ENCODE data around the gene DHRSX.
"Not testable (repeated sequence)": the region's sequence is repeated elsewhere in the genome, so short reads cannot be mapped to it uniquely, and the experiment has no call there.

The DHRSX gene

DNA sequence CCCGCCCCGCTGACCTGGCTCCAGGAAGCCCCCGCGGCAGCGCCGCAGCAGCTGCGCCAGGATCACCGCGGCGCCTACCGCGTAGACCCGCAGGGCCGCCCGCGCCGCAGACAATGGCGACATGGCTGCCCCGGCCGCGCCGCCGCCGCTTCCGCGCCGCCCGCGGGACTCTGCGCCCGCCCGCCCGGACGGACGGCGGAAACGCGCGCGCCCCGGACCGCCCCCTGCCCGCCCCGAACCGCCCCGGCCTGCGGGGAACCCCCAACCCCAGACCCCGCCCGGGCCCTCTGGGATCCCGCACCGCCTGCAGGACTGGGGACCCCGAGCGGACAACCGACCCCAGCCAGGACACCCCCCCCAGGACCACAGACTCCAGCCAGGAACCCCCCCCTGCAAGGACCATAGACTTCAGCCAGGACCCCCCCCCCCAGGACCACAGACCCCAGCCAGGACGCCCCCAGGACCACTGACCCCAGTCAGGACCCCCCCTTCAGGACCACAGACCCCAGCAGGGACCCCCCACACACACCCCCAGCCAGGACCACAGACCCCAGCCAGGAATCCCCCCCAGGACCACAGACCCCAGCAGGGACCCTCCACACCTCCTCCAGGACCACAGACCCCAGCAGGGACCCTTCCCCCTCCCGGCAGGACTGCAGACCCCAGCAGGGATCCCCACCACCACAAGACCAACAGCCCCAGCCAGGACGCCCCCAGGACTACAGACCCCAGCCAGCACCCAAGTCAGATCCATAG lies at the start of gene DHRSX, which contains the start of gene ZBED1:
TSS of gene DHRSX (minus strand) at position 174 of the 756 bp plus-strand sequence. CDS start at position 123, 51 bp downstream.
TSS of gene ZBED1 (minus strand) at position 174 of the 756 bp plus-strand sequence. CDS start 10,257 bp downstream, outside the sequence.
- DNase-seq (peak; percentile 73), ATAC-seq (peak; percentile 56)

DNA sequence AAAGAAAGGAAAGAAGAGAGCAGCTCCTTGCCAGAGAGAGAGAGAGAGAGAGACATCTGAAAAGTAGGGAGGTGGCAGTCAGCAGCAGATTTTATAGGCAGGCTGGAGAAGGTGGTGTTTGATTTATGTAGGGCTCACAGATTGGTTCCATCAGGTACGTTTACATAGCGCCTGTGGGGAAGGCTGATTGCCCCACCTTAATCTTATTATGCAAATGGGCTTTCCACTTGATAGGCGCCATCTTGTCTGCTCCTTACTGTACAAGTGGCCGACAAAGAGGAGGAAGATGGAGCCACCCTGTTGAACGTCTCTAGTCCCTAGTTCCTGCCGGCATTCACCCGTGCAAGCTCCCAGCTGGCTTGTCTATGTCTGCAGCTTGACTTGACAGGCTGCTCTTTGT lies 49.1 kb upstream of the DHRSX start:
- DNase-seq (no peak), ATAC-seq (no peak)

DNA sequence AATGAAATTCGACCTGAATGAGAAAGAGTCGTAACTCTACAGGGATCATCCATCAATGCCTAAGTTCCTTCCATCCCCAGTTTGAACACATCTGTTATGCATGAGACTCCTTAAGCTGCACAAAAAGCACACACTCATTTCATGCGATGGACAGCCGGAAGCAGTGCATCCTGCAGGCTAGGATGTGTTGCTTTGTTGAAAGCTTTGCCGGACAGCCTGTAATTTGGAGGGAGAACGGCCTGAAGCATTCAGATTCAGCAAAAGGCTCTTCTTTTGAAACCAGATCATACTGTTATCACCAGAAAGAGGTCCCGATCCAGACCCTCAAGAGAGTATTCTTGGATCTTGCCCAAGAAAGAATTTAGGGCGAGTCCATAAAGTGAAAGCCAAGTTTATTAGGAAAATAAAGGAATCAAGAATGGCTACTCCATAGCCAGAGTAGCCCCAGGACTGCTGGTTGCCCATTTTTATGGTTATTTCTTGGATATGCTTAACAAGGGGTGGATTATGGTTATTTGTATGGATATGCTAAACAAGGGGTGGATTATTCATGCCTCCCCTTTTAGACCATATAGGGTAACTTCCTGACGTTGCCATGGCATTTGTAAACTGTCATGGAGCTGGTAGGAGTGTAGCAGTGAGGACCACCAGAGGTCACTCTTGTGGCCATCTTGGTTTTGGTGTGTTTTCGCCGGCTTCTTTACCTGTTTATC lies 48.1 kb upstream of the DHRSX start:
- ATAC-seq (no peak), DNase-seq (no peak)

DNA sequence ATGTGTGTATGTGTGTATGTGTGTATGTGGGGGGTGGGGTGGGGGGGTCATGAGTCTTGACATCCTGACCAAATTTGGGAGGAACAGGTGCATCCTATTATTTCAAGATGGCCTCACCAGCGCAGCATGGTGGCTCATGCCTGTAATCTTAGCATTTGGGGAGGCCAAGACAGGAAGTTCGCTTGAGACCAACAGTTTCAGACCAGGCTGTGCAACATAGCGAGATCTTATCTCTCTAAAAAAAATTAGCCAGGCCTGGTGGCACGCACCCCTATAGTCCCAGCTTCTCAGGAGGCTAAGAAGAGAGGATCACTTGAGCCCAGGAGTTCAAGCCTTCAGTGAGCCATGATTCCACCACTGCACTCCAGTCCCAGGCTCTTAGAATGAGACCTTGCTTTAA lies 47.0 kb upstream of the DHRSX start:
- ATAC-seq (no peak), DNase-seq (no peak)

- DNase-seq (no peak), ATAC-seq (no peak)
Observed at GRCh38 chrX:2546496-2546895, 45.7 kb upstream of the DHRSX start.

DNA sequence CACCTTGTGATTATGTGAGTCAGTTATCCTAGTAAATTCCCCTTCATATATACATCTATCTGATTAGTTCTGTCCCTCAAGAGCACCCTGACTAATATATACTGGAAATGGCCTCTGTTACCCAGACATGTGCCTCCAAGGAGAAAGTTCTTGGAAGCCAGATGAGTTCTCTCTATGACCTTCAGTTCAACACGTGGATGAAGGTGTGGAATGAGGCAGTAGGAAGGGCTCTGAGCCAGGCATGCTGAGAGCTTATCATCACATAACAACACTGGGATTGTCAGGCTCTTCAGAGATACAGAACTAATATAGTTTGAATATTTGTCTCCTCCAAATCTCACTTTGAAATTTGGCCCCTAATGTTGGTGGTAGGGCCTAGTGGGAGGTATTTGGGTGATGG lies 44.4 kb upstream of the DHRSX start:
- ATAC-seq, result no peak
- DNase-seq, result no peak

DNA sequence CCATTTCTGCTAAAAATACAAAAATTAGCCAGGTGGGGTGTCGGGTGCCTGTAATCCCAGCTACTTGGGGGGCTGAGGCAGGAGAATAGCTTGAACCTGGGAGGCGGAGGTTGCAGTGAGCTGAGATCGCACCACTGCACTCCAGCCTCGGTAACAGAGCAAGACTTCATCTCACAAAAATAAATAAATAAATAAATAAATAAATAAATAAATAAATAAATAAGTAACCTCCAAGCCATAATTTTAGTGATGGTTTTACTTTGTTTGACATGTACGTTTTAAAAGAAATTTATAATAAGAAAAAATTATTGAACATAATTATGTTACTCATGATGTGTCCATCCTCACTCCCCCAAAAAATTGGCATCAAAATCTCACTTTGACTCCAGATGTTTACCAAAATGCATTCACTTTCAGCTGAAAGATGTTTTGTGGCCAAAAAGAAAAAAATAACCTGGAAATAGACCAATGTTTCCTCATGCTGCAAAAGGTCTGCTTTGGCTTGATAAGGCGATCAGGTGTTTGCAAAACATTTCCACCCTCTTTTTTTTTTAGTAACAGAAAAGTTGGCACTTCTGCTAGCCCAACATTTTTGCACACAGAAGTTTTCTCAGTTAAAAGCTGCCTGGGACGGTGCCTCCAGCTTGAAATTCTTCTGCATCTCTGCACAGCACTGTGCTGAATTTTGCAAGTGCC lies 42.2 kb upstream of the DHRSX start:
- DNase-seq, result no peak
- no peak for ATAC-seq

GRCh38 chrX:2541603-2542002 lies 40.8 kb upstream of the DHRSX start:
- no peak for DNase-seq

GRCh38 chrX:2540426-2540947 lies 39.7 kb upstream of the DHRSX start:
- ATAC-seq (no peak), DNase-seq (no peak)

More at GRCh38 chrX:2541603-2542002, 40.8 kb upstream of the DHRSX start:
- no peak for ATAC-seq

GRCh38 chrX:2539586-2539985 lies 38.8 kb upstream of the DHRSX start:
- ATAC-seq (no peak), DNase-seq (no peak)

GRCh38 chrX:2538031-2538757 lies 37.4 kb upstream of the DHRSX start:
- ATAC-seq (no peak), DNase-seq (no peak)

DNA sequence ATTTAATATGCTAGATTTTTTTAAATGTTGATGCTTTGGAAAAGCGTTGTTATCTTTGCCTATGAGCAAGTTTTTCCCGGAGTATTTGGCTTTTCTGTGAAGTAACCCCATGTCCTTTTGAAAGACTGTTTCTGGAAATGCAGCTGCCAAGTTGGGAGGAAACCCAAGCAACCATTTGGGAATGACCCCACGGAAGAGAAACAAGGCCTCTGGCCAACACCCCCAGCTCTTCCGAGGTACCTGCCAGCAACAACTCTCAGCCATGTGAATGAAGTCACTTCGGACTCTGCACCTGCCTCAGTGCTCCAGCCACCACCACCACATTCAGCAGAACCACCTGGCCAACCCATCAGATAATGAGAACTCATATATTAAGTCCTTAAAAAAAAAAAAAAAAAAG lies 36.2 kb upstream of the DHRSX start:
- ATAC-seq, result no peak
- DNase-seq, result no peak

DNA sequence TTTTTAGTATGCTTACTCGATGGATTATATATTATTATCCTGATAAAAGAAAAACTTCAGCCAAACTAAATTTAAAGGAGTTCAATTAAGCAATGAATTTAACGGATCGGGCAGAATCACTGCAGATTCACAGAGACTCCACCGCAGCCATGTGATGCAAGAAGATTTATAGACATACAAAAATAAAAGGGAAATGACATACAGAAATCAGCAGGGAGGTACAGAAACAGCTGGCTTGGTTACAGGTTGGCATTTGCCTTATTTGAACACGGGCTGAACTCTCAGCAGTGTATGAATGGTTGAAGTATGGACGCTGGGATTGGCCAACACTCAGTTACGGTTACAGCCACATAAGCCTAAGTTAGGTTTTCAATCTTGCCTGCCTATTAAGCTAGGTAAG lies 35.4 kb upstream of the DHRSX start:
- DNase-seq (no peak), ATAC-seq (no peak)

DNA sequence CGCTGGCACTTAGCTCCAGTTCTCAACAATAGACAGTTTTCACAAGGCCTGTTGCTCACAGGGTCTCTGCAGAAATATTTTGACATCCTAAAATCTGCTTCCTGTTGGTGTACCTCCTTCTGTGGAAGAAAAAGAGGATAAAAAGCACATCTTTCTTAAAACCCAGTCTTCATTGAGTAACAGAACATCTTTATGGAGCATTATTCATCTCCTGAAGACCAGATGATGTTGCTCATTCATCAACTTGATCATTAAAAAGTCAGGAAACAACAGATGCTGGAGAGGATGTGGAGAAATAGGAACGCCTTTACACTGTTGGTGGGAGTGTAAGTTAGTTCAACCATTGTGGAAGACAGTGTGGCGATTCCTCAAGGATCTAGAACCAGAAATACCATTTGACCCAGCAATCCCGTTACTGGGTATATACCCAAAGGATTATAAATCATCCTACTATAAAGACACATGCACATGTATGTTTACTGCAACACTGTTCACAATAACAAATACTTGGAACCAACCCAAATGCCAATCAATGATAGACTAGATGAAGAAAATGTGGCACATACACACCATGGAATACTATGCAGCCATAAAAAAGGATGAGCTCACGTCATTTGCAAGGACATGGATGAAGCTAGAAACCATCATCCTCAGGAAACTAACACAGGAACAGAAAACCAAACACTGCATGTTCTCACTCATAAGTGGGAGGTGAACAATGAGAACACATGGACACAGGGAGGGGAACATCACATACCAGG lies 33.7 kb upstream of the DHRSX start:
- not testable (repeated sequence) for DNase-seq, ATAC-seq

DNA sequence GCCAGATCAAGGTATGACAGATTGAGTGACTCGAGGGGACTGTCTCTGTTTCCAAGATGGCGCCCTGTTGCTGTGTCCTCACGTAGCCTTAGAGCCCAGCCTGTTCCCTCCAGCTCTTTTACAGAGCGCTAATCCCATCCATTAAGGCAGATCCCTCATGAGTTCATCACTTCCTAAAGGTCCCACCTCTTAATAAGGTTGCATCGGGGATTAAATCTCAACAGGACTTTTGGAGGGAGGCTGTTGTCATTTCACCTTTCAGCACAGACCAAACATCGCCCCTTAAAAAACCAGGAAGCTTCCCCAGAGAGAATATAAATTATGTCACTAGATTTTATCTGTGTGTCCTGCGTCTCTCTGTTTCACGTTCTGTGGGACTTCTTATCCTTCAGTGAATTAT lies 32.6 kb upstream of the DHRSX start:
- no peak for DNase-seq
- ATAC-seq, result no peak

GRCh38 chrX:2526390-2526789 lies 25.6 kb upstream of the DHRSX start:
- no peak for ATAC-seq
- DNase-seq, result no peak

DNA sequence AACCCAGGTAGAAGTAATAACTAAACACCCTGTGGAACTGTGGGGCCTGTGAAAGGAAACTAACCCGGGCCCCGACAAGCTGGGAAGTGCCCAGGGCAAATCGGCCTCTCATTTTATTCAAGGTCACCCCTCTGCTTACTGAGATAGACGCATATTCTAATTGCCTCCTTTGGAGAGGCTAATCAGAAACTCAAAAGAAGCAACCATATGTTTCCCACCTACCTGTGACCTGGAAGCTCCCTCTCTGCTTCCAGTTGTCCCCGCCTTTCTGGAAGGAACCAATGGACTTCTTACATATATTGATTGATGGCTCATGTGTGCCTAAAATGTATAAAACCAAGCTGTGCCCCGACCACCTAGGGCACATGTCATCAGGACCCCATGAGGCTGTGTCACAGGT lies 23.1 kb upstream of the DHRSX start:
- no peak for ATAC-seq
- no peak for DNase-seq

DNA sequence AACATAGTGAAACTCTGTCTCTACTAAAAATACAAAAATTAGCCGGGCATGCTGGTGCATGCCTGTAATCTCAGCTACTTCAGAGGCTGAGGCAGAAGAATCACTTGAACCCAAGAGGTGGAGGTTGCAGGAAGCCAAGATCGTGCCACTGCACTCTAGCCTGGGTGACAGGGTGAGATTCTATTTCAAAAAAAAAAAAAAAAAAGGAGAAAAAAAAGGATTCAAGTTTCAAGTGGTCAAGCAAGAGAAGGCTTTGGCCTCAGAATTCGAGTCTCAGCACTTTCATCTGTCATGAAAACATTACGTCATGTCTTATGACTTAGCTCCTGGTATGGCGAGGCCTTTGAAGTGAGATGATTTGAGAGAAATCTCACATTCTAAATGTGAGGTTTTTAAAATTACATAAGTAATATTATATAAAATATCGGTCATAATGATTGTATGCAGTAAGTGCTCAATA lies 21.2 kb upstream of the DHRSX start:
- ATAC-seq, result no peak

GRCh38 chrX:2521092-2521926 lies 20.5 kb upstream of the DHRSX start:
- DNase-seq (no peak), ATAC-seq (peak; percentile 43)

More for the DNA sequence above, 21.2 kb upstream of the DHRSX start:
- DNase-seq, result no peak

DNA sequence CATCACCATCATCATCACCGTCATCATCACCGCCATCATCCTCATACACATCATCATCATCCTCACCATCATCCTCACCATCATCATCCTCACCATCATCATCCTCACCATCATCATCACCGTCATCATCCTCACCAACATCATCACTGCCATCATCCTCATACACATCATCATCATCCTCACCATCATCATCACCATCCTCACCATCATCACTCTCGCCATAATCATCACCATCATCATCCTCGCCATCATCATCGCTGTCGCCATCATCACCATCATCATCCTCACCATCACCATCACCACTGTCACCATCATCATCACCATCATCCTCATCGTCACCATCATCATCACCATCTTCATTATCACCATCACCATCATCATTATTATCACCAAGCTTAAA lies 19.8 kb upstream of the DHRSX start:
- no peak for DNase-seq

More for the DNA sequence above, 19.8 kb upstream of the DHRSX start:
- no peak for ATAC-seq
